Keratinocyte (primary cell): ENCODE results near the gene ACVR1. TPM values are rescaled to one million over a fixed set of nuclear protein-coding genes. Genes with fewer than 3 reads are reported as not detected.

Experiments
- DNase-seq: peaks from one replicate; pipeline ENCODE4 v3.0.0-alpha.2; 2011; ENCODE audit warnings: low read depth, missing footprints, low spot score
- FAIRE-seq: peaks from 2 replicates; lab custom pipeline; 2011; peaks lifted over from hg19 to GRCh38; lab: Jason Lieb, UNC
- H2AFZ ChIP-seq: 2 replicates; pipeline ENCODE4 v1.6.0; 2012; ENCODE audit warnings: low read length, control low read depth, inconsistent platforms; ENCODE audit not compliant: control insufficient read depth
- H3K27ac ChIP-seq: 2 replicates; pipeline ENCODE4 v1.5.1; 2011; ENCODE audit warnings: low read length; ENCODE audit not compliant: control insufficient read depth, insufficient read depth
- H3K27me3 ChIP-seq: 3 replicates; pipeline ENCODE4 v1.6.0; 2011; ENCODE audit warnings: low read length; ENCODE audit not compliant: control insufficient read depth, insufficient read depth; ENCODE audit errors: extremely low read depth
- H3K36me3 ChIP-seq, 2 experiments: 2 replicates in 1 of 2; 3 replicates in 1 of 2; pipeline ENCODE4 v1.5.1; 2011; ENCODE audit warnings: low read length in 2 of 2, mild to moderate bottlenecking in 1 of 2; ENCODE audit not compliant: control insufficient read depth in 2 of 2, insufficient read depth in 2 of 2; ENCODE audit errors: extremely low read depth in 1 of 2
- H3K4me1 ChIP-seq: 3 replicates; pipeline ENCODE4 v1.5.1; 2011; ENCODE audit warnings: low read length; ENCODE audit not compliant: control insufficient read depth, insufficient read depth; ENCODE audit errors: extremely low read depth
- H3K4me2 ChIP-seq: 3 replicates; pipeline ENCODE4 v1.6.0; 2011; ENCODE audit warnings: low read depth, low read length; ENCODE audit not compliant: control insufficient read depth, insufficient read depth; ENCODE audit errors: extremely low read depth
- H3K4me3 ChIP-seq, 3 experiments: fragments of 200-600 bp in 1 of 3; sonication (generic) in 1 of 3; 2 replicates in 2 of 3; 3 replicates in 1 of 3; pipeline ENCODE4 v1.5.1; 2011 to 2016; ENCODE audit warnings: low read length in 3 of 3, mild to moderate bottlenecking in 3 of 3, control low read depth in 2 of 3, inconsistent platforms in 1 of 3, low read depth in 1 of 3, mixed read lengths in 1 of 3, mixed run types in 1 of 3, moderate library complexity in 1 of 3; ENCODE audit not compliant: control insufficient read depth in 2 of 3, insufficient read depth in 2 of 3; ENCODE audit errors: extremely low read depth in 1 of 3
- H3K79me2 ChIP-seq: 2 replicates; pipeline ENCODE4 v1.6.0; 2012; ENCODE audit warnings: low read length; ENCODE audit not compliant: control insufficient read depth, insufficient read depth
- H3K9ac ChIP-seq: 3 replicates; pipeline ENCODE4 v1.6.0; 2011; ENCODE audit warnings: low read length; ENCODE audit not compliant: control insufficient read depth, insufficient read depth; ENCODE audit errors: extremely low read depth
- H3K9me1 ChIP-seq: 3 replicates; pipeline ENCODE4 v1.6.0; 2011; ENCODE audit warnings: low read length; ENCODE audit not compliant: control insufficient read depth, insufficient read depth; ENCODE audit errors: extremely low read depth
- H3K9me3 ChIP-seq: 2 replicates; pipeline ENCODE4 v1.5.1; 2012; ENCODE audit warnings: low read depth, low read length; ENCODE audit not compliant: control insufficient read depth
- H4K20me1 ChIP-seq: 3 replicates; pipeline ENCODE4 v1.6.0; 2011; ENCODE audit warnings: low read length; ENCODE audit not compliant: control insufficient read depth, insufficient read depth; ENCODE audit errors: extremely low read depth
- EZH2 ChIP-seq: IDR thresholded peaks from one replicate; pipeline ENCODE4 v1.6.1; 2012; ENCODE audit warnings: inconsistent platforms, mild to moderate bottlenecking, low read length, moderate library complexity
- dilution Hi-C: fragments of 300-500 bp; cut with MboI; formaldehyde crosslinking; loops from one replicate; pipeline ENCODE4 v1.7.0; 2020; ENCODE audit warnings: low sequenced_read_pairs; ENCODE audit not compliant: extremely low pct_ligation_motif_present
- polyA plus RNA-seq, 5 experiments: library from polyadenylated mRNA; depleted of rRNA in 3 of 5; stranded (reverse) in 3 of 5; stranded (forward) in 1 of 5; unstranded in 1 of 5; fragments of >200 nt; gene quantifications; 1 replicate in 1 of 5; 2 replicates in 3 of 5; 3 replicates in 1 of 5; pipeline versions ENCODE4 v1.2.1 to v1.2.3, GENCODE V29; 2011 to 2012; ENCODE audit warnings: missing spikeins in 2 of 5, low read depth in 1 of 5, low replicate concordance in 1 of 5
- TF ChIP-seq, protein P1 (sequence below), 3 experiments: IDR thresholded peaks in 1 of 3; conservative IDR thresholded peaks in 1 of 3; optimal IDR thresholded peaks in 1 of 3; 2 replicates in 2 of 3; 3 replicates in 1 of 3; pipeline versions ENCODE3 to v1.5.1; 2011; ENCODE audit warnings: low read length in 3 of 3, mild to moderate bottlenecking in 3 of 3, moderate library complexity in 2 of 3, control low read depth in 1 of 3, inconsistent platforms in 1 of 3; ENCODE audit not compliant: insufficient read depth in 2 of 3; ENCODE audit errors: extremely low read depth in 1 of 3

Gene ACVR1
- polyA plus RNA-seq, 1 donor (not counting 4 experiments of a cell fraction or from before 2014, with no cell fraction given), result 30.8 TPM

GRCh38 chr2:157749684-157750083, 126.4 kb downstream of the ACVR1 start:
- no peaks in the 10 kb centered on the region for H3K27me3 ChIP-seq
- H3K4me3 ChIP-seq, result no peak overlapping the region
- dilution Hi-C loops, result no loop called here
- no peaks in the 10 kb centered on the region for H4K20me1 ChIP-seq
- no peak overlapping the region for H3K27ac ChIP-seq
- no peak overlapping the region for H3K4me2 ChIP-seq
- FAIRE-seq, result no peak
- no peak for TF ChIP-seq EZH2
- TF ChIP-seq, protein P1, sequence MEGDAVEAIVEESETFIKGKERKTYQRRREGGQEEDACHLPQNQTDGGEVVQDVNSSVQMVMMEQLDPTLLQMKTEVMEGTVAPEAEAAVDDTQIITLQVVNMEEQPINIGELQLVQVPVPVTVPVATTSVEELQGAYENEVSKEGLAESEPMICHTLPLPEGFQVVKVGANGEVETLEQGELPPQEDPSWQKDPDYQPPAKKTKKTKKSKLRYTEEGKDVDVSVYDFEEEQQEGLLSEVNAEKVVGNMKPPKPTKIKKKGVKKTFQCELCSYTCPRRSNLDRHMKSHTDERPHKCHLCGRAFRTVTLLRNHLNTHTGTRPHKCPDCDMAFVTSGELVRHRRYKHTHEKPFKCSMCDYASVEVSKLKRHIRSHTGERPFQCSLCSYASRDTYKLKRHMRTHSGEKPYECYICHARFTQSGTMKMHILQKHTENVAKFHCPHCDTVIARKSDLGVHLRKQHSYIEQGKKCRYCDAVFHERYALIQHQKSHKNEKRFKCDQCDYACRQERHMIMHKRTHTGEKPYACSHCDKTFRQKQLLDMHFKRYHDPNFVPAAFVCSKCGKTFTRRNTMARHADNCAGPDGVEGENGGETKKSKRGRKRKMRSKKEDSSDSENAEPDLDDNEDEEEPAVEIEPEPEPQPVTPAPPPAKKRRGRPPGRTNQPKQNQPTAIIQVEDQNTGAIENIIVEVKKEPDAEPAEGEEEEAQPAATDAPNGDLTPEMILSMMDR (optimal IDR thresholded peaks at IDR 0.05 in 1 of 3, IDR thresholded peaks at IDR 0.05 in 1 of 3, conservative IDR thresholded peaks at IDR 0.05 in 1 of 3; ENCODE audit: extremely low read depth in 1 of 3, insufficient read depth in 2 of 3, low read length in 3 of 3), result no peak
- peaks cover 0 to 1% of the 10 kb centered on the region in 2 experiments for H3K36me3 ChIP-seq
- H3K9me1 ChIP-seq, result no peaks in the 10 kb centered on the region
- H3K9ac ChIP-seq, result no peak overlapping the region
- DNase-seq, result no peak
- H3K4me1 ChIP-seq, result peaks cover 17% of the 10 kb centered on the region
- peaks cover 6% of the 10 kb centered on the region for H3K79me2 ChIP-seq
- H3K9me3 ChIP-seq, result no peaks in the 10 kb centered on the region
- no peak overlapping the region for H2AFZ ChIP-seq

- H3K79me2 ChIP-seq, result peaks cover 6% of the 10 kb centered on the region
- H3K9me3 ChIP-seq, result no peaks in the 10 kb centered on the region
- peaks cover 17% of the 10 kb centered on the region for H3K4me1 ChIP-seq
- no peaks in the 10 kb centered on the region for H3K9me1 ChIP-seq
- peaks cover 0 to 1% of the 10 kb centered on the region in 2 experiments for H3K36me3 ChIP-seq
- H3K27me3 ChIP-seq, result no peaks in the 10 kb centered on the region
- no peak overlapping the region for H3K27ac ChIP-seq
- no peak for TF ChIP-seq EZH2
- TF ChIP-seq, protein P1 (optimal IDR thresholded peaks at IDR 0.05 in 1 of 3, IDR thresholded peaks at IDR 0.05 in 1 of 3, conservative IDR thresholded peaks at IDR 0.05 in 1 of 3; ENCODE audit: extremely low read depth in 1 of 3, insufficient read depth in 2 of 3, low read length in 3 of 3), result no peak
- H3K9ac ChIP-seq, result no peak overlapping the region
- DNase-seq (no peak), FAIRE-seq (no peak)
- H2AFZ ChIP-seq, result no peak overlapping the region
- no peaks in the 10 kb centered on the region for H4K20me1 ChIP-seq
- H3K4me3 ChIP-seq, result no peak overlapping the region
- no peak overlapping the region for H3K4me2 ChIP-seq
- dilution Hi-C loops, result no loop called here
These were observed 127.6 kb downstream of the ACVR1 start for GRCh38 chr2:157748371-157749142.
